HG02870 (cell line): ENCODE measurements around the gene RFFL.
"Not testable (repeated sequence)": the region's sequence is repeated elsewhere in the genome, so short reads cannot be mapped to it uniquely, and the experiment has no call there.

Experiments used
- ATAC-seq: cut with Tn5 transposase; IDR thresholded peaks from one replicate; pipeline ENCODE4 v1.9.1; 2021; ENCODE audit warnings: mild to moderate bottlenecking, moderate library complexity; ENCODE audit not compliant: unreplicated experiment

The RFFL gene

DNA sequence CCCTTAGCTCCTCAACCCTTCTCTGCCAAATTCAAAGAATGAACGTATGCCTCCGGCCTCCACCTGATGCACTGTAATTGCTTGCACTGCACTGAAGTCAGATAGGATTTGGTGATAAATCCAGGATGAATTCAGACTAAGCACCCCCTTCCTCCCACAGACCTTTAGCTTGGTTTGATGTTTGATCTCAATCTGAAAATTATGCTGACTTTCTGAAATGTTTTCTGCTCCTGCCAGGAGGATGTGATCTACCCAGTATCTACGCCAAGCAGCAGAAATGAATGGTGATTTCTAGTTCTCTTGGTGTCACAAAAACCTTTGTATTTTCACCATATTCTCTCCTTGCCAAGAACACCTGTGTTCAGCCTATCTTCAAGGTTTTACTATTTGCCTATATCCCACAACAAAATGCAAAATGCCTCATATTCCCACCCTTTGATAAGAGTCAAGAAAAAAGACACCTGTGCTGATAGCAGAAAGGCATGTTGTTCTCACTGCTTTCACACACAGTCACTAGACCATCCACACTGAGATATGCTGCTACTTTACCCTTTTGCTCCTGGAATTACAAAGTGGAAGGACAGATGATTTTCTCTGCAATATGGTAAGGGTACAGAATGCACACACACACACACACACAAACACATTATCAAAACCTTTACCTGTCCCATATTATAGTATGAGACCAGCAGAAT, 14.7 kb downstream of the RFFL start:
- no peak for ATAC-seq

DNA sequence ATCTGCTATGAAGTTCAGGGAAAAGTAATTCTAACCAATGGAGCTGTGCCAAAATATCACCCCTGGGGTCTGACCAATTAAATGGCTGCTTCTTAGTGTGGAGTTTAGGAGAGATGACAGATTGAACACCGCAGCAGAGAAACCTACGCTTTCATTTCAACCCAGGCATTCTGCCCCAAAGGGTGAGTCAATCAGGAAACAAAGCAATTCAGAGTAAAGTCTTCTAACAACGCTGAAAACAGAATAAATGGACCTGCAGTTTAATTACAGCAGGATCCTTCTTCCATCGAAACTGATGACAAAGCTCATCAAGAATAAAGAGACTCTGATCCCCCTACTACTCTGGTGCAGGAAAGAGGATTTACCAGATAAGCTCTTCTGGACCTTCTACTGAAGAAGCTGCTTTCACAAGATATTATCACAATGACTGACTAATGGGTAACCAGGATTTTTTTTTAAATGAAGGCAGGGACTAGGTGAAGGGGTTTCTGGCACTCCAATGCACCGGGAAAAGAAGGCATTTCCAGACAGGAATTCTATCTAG, 16.7 kb downstream of the RFFL start:
- ATAC-seq, result peak; percentile 68

DNA sequence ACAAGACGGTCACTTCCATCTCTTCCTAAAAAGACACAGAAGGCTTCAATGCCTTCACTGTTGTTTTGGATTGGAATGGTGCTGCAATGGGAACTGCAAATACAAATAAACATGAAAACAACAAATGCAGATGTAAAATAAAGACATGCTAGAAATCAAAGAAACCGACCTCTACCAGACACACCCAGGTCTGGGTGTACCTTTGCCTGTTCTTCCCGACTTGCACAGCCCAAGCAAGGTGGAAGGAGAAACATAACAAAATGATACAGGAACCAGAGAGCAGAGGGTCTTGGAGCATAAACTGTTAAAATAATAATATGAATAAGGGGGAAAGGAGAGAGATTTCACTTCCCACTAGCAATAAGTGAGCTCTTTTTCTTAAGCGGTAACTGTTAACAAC, 17.3 kb downstream of the RFFL start:
- no peak for ATAC-seq

DNA sequence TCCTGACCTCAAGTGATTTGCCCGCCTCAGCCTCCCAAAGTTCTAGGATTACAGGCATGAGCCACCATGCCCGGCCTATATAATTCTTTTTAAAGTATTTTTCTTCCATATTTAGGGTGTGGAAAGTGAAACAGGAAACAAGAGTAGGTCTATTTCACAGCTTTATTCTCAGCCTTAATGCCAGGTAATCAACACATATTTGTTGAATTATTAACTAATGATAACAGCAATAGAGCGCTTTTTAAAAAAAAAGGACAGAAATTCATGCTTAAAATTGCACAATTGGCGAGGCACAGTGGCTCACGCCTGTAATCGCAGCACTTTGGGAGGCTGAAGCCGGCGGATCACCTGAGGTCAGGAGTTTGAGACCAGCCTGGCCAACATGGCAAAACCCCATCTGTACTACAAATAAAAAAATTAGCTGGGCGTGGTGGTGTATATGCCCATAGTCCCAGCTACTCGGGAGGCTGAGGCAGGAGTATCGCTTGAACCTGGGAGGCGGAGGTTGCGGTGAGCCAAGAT, 18.0 kb downstream of the RFFL start:
- not testable (repeated sequence) for ATAC-seq

DNA sequence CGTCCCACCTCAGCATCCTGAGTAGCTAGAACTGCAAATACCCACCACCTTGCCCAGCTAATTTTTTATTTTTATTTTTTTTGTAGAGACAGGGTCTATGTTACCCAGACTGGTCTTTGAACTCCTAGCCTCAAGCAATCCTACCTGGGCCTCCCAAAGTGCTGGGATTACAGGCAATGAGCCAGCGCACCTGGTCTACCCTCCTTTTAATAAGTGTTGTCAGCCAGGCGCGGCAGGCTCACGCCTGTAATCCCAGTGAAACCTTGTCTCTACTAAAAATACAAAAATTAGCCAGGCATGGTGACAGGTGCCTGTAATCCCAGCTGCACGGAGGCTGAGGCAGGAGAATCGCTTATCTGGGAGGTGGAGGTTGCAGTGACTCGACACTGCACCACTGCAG, 19.3 kb downstream of the RFFL start:
- ATAC-seq, result no peak

DNA sequence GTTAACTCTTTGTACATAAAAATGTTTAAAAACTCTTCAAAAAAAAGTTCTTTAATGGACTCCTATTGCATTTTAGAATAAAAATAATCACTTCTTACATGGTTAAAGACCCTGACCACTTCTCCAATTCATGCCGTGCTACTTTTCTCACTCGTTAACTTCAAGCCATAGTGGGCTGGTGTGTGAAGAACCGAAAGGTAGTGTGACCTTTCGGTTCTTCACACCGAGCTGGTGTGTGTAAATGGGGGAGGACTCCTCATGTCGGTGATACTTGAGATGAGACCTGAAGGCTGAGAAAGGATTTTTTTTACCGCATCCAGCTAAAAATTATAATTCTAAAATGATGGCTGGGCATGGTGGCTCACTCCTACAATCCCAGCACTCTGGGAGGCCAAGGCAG, 22.1 kb downstream of the RFFL start:
- no peak for ATAC-seq

DNA sequence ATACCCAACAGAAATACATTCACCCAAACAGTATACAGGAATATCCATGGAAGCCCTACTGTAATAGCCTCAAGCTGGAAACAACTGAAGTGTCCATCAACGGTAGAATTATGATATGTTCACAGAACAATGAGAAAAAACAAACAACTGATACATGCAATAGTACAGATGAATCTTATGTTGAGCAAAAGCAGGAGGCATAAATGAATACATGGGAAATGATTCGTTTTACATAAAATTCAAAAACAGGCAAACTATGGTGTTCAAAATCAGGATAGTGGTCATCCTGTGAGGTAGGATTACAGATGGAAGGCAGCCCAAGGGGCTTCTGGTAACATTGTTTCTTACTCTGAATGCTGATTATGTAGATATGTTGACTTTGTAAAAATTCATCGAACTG, 25.1 kb downstream of the RFFL start:
- no peak for ATAC-seq

DNA sequence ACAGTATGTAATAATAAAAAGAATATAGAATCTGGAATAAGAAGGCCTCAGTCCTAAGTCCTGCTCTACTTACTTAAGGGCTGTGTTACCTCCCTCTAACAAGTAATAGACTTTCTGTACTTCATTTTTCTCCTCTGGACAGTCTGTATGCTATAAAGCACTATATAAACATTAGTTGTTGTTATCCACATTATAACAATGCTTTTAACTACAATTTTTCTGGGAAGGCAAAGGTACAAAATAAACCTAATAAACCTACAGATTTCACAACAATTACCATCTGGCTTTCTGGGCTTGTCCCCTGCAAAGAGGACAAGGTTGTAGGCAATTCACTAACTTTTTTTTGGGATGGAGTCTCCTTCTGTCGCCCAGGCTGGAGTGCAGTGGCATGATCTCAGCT, 32.7 kb downstream of the RFFL start:
- no peak for ATAC-seq

DNA sequence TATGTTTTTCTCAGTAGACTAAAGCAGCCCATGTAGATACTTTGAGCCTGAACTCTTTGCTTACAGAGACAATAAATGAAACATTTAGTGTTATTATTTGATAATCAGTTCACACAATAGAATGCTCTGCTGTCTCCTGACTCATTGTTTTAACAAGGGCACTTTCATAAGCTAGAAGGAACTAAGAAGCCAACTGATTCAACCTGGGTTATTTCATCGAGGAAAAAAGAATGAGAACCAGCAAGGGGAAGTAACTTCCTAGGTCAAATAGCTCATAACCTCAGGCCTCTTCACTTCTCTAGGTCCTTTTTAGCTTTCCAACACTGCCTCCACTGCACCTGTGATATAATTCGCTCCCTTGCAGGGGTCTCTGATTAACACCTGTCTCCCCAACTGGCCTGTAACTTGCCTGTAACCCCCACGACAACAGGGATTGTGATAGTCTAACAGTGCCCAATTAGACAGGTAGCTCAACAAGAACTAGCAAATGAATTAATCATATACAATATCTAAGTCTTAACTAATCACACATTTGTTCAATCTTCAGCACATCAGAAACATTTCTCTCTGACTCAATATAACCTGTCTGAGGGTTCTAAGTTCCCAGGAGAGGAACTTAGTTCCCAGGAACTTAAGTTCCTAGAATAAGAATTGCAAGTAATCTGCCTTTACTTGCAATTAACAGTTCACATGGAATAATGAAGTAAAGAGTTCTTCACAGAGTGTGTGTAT, 34.8 kb downstream of the RFFL start:
- no peak for ATAC-seq

DNA sequence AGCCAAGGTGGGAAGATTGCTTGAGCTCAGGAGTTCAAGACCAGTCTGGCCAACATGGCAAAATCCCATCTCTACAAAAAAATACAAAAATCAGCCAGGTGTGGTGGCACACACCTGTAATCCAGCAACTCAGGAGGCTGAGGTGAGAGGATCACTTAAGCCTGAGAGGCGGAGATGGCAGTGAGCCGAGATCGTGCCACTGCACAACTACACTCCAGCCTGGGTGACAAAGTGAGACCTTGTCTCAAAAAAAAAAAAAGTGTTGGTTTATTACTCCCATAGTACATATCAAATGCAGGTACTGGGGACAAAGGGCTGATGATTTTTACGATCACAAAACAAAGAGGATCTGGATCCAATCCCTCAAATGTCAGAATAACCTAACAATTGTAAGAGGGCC, 35.4 kb downstream of the RFFL start:
- not testable (repeated sequence) for ATAC-seq

DNA sequence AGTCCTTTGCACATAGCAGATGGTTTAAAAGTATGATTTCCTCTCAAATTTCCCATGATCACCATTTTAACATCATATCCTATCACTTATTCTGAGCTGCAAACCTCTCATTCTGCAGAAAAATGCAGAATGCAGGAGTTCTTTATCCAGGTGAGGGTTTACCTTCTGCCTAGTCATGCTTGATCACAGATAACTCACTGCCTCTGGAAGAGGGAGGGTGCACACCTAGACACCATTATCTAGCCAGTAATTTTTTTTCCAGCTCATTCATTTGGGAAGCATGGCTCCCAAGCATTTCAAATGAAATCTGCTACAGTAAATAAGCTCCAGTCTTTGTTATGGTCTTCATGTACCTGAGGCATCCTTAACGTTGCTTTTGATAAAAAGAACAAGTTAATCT, 38.0 kb downstream of the RFFL start:
- no peak for ATAC-seq

DNA sequence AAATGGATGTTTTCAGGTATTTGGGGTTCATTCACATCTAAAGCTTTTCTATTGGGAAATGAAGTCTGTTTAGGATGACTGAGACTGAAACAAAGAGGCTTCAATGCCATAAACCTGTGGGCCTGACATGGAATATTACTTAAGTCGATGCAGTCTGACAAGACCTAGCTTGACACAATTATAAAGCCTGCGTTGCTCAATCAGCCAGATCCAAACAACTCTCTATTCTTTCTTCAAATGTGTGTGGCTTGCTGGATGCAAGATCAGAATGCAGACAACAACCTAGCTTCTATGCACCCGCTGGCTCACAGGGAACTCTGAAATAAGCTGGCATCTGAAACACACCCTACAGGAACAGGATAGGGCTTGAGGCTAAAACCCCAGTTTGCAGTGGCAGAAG, 40.0 kb downstream of the RFFL start:
- ATAC-seq, result no peak

DNA sequence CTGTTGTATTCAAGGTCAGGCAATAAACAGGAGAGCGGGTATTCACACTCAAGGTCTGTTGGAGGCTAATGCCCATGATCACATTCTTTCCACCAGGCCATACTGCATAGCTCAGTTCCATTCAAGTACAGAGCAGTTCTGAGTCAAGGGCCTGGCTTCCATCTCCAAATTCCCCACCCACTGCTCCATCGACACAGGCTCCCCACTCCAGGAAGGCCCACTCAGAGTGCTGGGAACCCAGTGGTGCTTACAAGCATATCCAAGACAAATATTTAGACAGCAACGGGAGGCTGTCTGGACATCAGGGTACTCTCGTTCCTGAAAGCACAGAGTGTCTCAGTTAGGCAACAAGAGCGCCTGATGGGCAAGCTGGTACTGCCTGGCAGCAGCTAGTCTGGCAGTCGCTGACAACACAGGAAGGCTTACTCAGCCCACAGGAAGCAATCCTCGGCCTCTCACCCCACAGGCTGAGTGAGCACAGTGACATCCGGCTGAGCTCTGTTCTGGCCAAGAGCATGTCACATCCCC, 40.9 kb downstream of the RFFL start:
- no peak for ATAC-seq

DNA sequence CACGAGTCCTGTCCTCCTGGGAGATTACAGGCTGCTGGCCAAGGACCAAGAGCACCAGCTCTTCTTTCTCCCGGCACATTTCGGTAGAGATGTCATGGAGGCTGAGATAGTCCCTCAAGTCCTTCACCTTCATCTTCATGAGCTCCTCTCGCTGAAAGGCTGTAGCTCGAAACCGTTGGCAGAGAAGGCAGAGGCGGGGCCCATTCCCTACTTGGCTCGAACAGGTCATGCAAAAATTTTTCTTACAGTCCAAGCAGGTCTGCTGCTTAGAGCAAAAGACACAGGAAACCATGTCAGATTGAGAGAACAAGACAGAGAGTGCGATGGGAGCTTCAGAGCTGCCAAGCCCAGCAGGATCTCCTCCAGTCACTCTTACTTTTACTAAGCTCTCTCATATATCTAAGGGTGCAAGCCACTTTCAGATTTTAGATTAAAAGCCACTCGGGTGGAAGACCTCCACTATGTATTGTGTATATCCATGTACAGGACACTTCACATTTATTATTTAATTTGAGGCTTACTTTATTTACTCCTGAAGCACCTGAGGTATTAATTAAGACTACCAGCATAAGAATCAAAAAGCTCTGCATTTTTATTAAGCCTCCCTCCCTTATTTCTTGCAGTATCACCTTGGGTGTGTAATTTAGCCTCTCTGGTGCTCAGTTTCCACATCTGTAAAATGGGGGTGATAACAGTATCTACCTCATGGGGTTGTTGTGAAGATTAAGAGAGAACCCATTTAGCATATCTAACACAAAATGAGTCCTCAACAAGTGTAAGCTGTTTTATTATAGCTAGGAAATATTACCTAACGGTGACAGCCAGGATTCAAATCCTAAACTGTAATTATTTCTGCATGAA, 41.8 kb downstream of the RFFL start:
- ATAC-seq, result no peak

DNA sequence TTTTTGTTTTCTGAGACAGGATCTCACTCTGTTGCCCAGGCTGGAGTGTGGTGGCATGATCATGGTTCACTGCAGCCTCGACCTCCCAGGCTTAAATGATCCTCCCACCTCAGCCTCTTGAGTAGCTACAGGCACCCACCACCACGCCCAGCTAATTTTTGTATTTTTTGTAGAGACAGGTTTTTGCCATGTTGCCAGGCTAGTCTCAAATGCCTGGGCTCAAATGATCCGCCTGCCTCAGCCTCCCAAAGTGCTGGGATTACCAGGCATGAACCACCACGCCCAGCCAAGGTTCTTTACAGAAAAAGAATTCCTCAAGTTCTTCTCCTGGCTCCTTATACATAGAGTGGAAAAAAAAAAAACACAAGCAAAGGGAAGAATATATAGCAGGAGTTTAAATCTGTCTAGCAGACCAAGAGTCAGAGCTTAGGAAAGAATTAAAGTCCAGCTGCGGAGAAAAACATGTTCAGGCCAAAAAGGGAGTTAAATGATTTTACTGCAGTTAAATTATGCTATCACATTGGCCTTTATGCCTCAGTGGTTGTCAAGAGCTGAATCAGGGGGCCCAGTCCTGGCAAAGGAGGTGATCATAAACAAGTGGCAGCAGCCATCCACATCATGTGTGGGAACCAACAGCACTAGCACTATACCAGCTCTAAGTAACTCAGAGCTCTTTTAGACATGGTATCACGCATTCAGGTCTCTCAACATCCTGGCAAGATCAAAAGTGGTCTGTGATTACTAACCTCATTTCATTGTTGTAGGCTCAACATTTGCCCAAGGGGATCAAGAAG, 43.9 kb downstream of the RFFL start:
- ATAC-seq, result no peak

DNA sequence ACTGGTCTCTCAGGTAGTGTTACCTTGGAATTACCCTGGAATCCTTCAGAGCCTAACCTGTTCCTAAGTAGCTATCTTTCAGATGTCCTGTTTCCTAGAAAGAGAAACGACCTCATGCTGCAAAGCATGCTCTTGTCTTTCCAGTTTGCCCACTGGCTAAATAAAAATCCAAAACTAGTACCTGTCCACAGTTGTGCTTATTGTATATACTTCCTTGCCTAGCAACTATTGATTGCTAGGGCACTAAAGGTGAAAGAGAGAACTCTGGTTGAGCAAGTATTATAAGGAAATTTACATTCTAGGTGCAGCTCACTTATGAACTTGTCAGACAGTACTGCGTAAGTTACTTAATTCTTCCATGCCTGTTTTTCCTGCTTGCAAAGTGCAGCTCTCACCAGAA, 44.7 kb downstream of the RFFL start:
- ATAC-seq, result no peak

DNA sequence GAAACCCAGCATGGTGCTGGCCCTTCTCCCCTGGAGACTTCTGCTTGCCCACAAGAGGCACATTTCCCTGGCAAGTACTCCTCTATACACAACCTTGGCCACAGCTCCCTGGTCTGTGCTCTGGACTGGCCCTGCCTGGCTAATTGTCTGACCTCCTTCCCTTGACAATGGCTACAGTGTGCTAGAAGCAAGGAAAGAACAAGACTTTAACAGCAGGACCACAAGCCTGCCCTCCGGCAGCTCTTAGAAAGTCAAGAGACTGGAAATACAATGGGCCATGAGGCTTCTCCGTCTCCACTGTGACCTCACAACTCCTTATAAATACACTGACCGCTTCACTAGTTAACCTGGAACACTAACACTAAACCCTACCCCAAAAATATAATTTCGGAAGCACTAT, 46.5 kb downstream of the RFFL start:
- ATAC-seq, result no peak

DNA sequence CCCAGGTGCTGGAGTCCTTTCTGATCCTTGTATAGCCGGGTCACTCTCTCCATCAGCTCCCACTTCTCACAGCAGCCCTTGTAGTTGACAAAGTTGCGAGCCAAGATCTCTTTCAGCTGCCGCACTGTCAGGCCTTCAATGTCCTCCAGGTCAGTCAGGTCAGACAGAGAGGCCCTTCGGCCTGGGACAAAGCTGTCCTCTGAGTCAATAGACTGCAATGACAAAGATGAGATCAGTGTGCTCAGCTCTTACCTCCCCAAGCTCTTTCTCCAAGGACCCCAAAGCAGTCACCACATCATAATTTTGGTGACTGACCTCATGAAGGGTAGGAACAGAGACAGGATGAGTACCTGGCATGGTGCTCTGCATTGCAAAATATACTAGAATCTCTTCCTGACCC, 47.1 kb downstream of the RFFL start:
- no peak for ATAC-seq

DNA sequence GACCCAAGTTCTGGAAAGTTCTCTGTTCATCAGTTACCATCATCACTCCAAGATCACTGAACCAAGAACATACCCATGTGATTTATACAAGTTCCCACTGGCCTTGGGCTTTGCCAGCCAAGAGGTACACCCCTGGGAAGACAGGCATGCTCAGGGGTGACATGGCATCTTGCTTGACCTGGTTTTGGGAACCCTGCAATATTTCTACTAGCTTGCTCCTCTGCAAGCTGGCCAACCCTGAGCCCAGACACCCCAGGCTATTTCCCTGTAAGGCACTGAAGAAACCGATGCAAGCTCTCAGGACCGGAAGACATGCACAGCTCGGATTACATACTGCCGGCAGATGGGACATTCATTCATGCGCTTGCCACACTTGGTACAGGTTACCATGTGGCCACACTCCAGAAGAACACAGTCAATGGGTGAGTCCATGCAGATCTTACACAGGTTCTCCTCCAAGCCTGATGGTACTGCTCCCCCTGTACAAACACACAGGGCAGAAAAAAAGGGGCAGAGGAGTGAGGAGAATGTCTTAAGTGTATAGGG, 51.8 kb downstream of the RFFL start:
- no peak for ATAC-seq

DNA sequence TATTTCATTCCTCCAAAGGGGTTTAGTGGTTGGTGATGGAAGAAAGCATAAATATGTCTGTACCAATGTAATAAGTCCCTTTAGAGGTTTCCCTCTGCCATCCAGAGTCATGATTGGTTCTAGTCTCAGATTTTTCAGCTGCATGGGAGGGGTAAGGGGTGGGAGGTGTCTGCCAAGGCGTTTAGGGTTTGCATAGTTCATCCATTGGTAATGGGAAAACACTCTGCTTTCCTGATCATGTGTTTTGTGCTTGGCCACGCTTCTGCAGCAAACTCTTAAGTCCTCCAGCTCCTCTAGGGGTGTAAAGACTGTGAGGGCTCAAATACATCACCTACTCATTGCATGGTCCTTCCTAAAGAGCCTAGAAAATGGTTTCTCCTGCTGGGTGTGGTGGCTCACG, 53.4 kb downstream of the RFFL start:
- ATAC-seq, result no peak
